Cardiac fibroblast (primary cell): ENCODE measurements around the gene CHST13.
A peak's percentile ranks its signal among the peaks of the same experiment; 100 is the strongest.

Experiments used
- DNase-seq, 2 donors: peaks; one replicate each; pipeline versions ENCODE4 v3.0.0 to v3.0.0-alpha.2; 2010; ENCODE audit warnings: low read depth in 2 of 2
- H3K4me3 ChIP-seq, 2 donors: replicated peaks in 1 of 2; 1 replicate in 1 of 2; 2 replicates in 1 of 2; pipeline ENCODE4 v1.5.1; 2011; ENCODE audit warnings: low read depth in 2 of 2, low read length in 2 of 2, mild to moderate bottlenecking in 2 of 2, moderate library complexity in 1 of 2
- CTCF ChIP-seq: IDR thresholded peaks from one replicate; pipeline ENCODE4 v1.5.1; 2011; ENCODE audit warnings: low read depth, mild to moderate bottlenecking, low read length, inconsistent platforms

CHST13 gene

GRCh38 chr3:126524429-126524988 lies 554 bp downstream of the CHST13 start:
- TF ChIP-seq CTCF, result no peak
- H3K4me3 ChIP-seq, result peak overlapping the region in 1 of 2 donors; percentile 4
- DNase-seq, result no peak

GRCh38 chr3:126525091-126525852 lies 1.3 kb downstream of the CHST13 start:
- DNase-seq, result no peak
- H3K4me3 ChIP-seq, result no peak overlapping the region
- no peak for TF ChIP-seq CTCF

GRCh38 chr3:126525853-126526667 lies 2.1 kb downstream of the CHST13 start:
- no peak for TF ChIP-seq CTCF
- no peak for DNase-seq
- H3K4me3 ChIP-seq, result no peak overlapping the region

- H3K4me3 ChIP-seq, result no peak overlapping the region
- TF ChIP-seq CTCF, result no peak
- no peak for DNase-seq
These were observed 2.7 kb downstream of the CHST13 start for GRCh38 chr3:126526668-126527005.

GRCh38 chr3:126527006-126527405 lies 3.1 kb downstream of the CHST13 start:
- TF ChIP-seq CTCF, result no peak
- H3K4me3 ChIP-seq, result no peak overlapping the region
- no peak for DNase-seq

GRCh38 chr3:126527455-126528211 lies 3.7 kb downstream of the CHST13 start:
- DNase-seq, result no peak
- TF ChIP-seq CTCF, result no peak
- H3K4me3 ChIP-seq, result no peak overlapping the region
